ENCODE measurements around the gene MOB2. TPM values are rescaled to one million over a fixed set of nuclear protein-coding genes. Genes with fewer than 3 reads are reported as not detected.
"Not testable (repeated sequence)": the region's sequence is repeated elsewhere in the genome, so short reads cannot be mapped to it uniquely, and the experiment has no call there.

The MOB2 gene
- total and polyA plus RNA-seq, 4 donors, result 8.3 to 18.5 (median 14.8) TPM

- H3K4me3 ChIP-seq (ENCODE audit: low read depth in 1 of 3, low read length in 3 of 3), result no peak overlapping the region
- no peaks in the 10 kb centered on the region for H3K9me3 ChIP-seq (ENCODE audit: control insufficient read depth in 4 of 4, low read length in 3 of 4)
- no peak overlapping the region for H3K27ac ChIP-seq (ENCODE audit: low read depth in 1 of 2, low read length in 2 of 2)
- DNase-seq (ENCODE audit: low spot score), result no peak
- H3K9ac ChIP-seq (ENCODE audit: low read depth in 1 of 2, low read length in 2 of 2), result no peak overlapping the region
- H3K27me3 ChIP-seq (ENCODE audit: control insufficient read depth in 4 of 4, insufficient read depth in 4 of 4, low read length in 3 of 4), result no peaks in the 10 kb centered on the region
- TF ChIP-seq RXRA (IDR thresholded peaks at IDR 0.05), result no peak
- no peak for TF ChIP-seq CTCF (IDR thresholded peaks at IDR 0.05; ENCODE audit: low read depth, low read length, missing input control)
- TF ChIP-seq GABPA (IDR thresholded peaks at IDR 0.05 in 1 of 2, conservative IDR thresholded peaks at IDR 0.05 in 1 of 2), result no peak
- no peak for TF ChIP-seq EGR1 (IDR thresholded peaks at IDR 0.05; ENCODE audit: low read depth in 2 of 2)
- TF ChIP-seq FOXA2 (IDR thresholded peaks at IDR 0.05), result no peak
- no peak for TF ChIP-seq ATF3 (IDR thresholded peaks at IDR 0.05)
- TF ChIP-seq MAX (IDR thresholded peaks at IDR 0.05), result no peak
- no peak for TF ChIP-seq REST (IDR thresholded peaks at IDR 0.05)
- no peak for TF ChIP-seq RAD21 (IDR thresholded peaks at IDR 0.05)
- TF ChIP-seq SP1 (IDR thresholded peaks at IDR 0.05), result no peak
- no peak for TF ChIP-seq JUND (IDR thresholded peaks at IDR 0.05)
- TF ChIP-seq TAF1 (conservative IDR thresholded peaks at IDR 0.05), result no peak
- TF ChIP-seq HNF4A (conservative IDR thresholded peaks at IDR 0.05), result no peak
- no peak for TF ChIP-seq NR2F2 (IDR thresholded peaks at IDR 0.05)
- no peak for TF ChIP-seq ZBTB33 (IDR thresholded peaks at IDR 0.05)
- no peak for TF ChIP-seq HNF4G (IDR thresholded peaks at IDR 0.05)
- TF ChIP-seq FOXA1 (IDR thresholded peaks at IDR 0.05), result no peak
- TF ChIP-seq YY1 (IDR thresholded peaks at IDR 0.05), result no peak
- no peaks in the 10 kb centered on the region for H3K36me3 ChIP-seq (ENCODE audit: control insufficient read depth in 4 of 4, insufficient read depth in 3 of 4, low read depth in 1 of 4, low read length in 3 of 4)
- WGBS, result 83% methylated on average over 11 of the region's 11 CpGs
- H3K4me1 ChIP-seq (ENCODE audit: control insufficient read depth in 4 of 4, insufficient read depth in 4 of 4, low read length in 3 of 4), result peaks cover 4 to 10% (median 7%) of the 10 kb centered on the region in 4 donors
Observed at GRCh38 chr11:1510928-1511327, 24.3 kb upstream of the MOB2 start.

- H3K9ac ChIP-seq (ENCODE audit: low read depth in 1 of 2, low read length in 2 of 2); H3K27ac ChIP-seq (ENCODE audit: low read depth in 1 of 2, low read length in 2 of 2); H3K4me1 ChIP-seq (ENCODE audit: control insufficient read depth in 4 of 4, insufficient read depth in 4 of 4, low read length in 3 of 4); H3K4me3 ChIP-seq (ENCODE audit: low read depth in 1 of 3, low read length in 3 of 3); H3K36me3 ChIP-seq (ENCODE audit: control insufficient read depth in 4 of 4, insufficient read depth in 3 of 4, low read depth in 1 of 4, low read length in 3 of 4); H3K9me3 ChIP-seq (ENCODE audit: control insufficient read depth in 4 of 4, low read length in 3 of 4); H3K27me3 ChIP-seq (ENCODE audit: control insufficient read depth in 4 of 4, insufficient read depth in 4 of 4, low read length in 3 of 4); DNase-seq (ENCODE audit: low spot score): not testable (repeated sequence)
- 92% methylated on average over 16 of the region's 18 CpGs for WGBS
Observed at GRCh38 chr11:1510351-1510750, 23.8 kb upstream of the MOB2 start.

Measured in liver (tissue), 9 donors.